HG02938 (cell line): ENCODE data around the gene ZNF564.
A peak's percentile ranks its signal among the peaks of the same experiment; 100 is the strongest.
"Not testable (repeated sequence)": the region's sequence is repeated elsewhere in the genome, so short reads cannot be mapped to it uniquely, and the experiment has no call there.

Experiments used
- ATAC-seq: cut with Tn5 transposase; IDR thresholded peaks from one replicate; pipeline ENCODE4 v1.9.1; 2021; ENCODE audit warnings: mild to moderate bottlenecking, moderate library complexity; ENCODE audit not compliant: unreplicated experiment

Gene ZNF564

GRCh38 chr19:12513531-12514061 lies 37.7 kb downstream of the ZNF564 start:
- ATAC-seq = no peak

DNA sequence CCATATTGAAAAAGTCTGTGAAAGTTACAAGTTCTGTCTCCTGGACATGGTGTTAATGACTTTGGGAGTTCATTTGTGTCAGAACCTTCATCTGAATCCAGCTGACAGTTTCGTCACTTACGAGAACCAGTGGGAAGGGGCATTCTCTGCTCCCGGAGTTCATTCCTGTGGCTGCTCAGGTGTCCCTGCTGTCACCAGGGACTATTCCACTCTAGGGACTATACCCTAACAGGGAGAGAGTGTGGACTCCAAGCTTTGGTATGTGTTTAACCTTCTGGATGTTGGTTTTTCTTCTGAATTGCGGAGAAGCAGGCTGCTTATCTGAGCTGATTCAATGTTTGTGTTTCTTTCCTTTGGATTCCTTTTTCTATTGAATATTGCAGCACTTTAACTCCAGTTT lies 54.2 kb downstream of the ZNF564 start:
- ATAC-seq = no peak

DNA sequence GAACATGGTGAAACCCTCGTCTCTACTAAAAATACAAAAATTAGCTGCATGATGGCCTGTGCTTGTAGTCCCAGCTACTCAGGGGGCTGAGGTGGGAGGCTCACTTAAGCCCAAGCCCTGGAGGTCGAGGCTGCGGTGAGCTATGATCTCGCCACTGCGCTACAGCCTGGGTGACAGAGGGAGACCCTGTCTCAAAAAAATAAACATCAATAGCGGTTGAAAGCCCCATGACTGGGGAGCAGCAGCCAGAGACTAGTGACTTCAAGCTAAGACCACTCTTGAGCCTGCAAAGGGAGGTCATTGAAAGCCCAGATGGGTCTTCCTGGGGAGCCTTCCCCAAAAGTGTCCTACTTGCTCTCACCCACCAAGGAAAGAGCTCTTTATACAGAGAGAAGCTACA lies 54.8 kb downstream of the ZNF564 start:
- no peak for ATAC-seq

DNA sequence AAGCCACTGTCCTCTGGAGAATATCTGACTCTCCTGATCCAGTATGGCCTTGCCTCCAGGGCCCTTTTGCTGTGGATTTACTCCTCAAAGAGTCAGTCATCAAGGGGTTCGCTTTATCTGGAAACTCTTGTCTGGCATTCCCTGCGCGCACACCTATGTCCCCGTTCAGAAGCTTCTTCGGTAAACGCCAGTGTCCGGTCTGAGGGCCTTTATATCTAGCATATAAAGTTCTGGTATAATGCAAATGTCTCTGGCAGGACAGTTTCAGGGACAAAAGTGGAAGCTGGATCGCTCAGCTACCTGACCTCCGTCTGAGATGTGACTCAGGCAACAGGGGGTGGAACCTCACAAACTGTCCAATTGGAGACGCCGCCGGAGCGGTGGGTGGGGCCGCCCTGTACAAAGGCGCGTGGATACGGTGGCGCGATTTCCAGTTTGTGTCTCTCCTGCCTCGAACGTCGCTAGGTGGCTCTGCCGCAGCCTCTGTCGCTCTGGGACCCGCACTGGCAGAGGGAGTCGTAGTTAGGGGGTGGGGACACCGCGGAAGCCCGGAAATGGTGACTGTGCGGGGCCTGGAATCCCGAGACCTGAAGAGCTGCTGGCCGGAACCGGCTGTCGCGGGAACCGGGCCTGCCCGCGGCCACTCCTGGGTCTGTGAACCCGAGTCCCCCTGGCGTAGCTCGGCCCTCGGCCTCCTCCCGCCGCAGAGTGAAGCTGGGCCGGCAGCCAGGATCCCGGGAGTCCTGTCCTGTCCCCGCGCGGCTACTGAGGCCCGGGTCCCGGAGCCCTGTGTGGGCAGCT lies 56.1 kb downstream of the ZNF564 start:
- no peak for ATAC-seq

DNA sequence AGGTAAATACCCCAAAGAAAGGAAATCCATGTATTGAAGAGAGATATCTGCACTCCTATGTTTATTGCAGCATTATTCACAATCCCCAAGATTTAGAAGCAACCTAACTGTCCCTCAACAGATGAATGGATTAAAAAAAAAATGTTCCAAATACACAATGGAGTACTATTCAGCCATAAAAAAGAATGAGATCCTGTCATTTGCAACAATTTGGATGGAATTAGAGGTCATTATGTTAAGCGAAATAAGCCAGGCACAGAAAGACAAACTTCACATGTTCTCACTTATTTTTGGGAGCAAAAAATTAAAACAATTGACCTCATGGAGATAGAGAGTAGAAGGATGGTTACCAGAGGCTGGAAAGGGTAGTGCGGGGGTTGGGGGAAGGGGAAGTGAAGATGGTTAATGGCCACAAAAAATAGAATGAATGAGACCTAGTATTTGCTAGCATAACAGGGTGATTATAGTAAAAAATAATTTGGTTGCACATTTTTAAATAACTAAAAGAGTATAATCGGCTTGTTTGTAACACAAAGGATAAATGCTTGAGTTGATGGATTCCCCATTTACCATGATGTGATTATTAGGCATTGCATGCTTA lies 56.9 kb downstream of the ZNF564 start:
- no peak for ATAC-seq

- ATAC-seq = not testable (repeated sequence)
Measured at GRCh38 chr19:12486265-12486783, 65.0 kb downstream of the ZNF564 start.

DNA sequence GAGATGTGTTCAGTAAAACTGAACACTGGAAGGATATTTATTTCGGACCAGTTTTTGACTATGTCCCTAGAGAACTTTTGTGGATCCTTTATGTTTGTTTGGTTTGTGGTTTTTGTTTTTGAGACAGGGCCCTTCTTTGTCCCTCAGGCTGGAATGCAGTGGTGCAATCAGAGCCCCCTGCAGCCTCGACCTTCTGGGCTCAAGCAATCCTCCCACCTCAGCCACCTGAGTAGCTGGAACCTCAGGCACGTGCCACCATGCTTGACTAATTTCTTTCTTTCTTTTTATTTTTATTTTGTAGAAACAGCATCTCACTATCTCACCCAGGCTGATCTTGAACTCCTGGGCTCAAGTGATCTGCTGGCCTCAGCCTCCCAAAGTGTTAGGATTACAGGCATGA lies 65.7 kb downstream of the ZNF564 start:
- ATAC-seq = no peak

- no peak for ATAC-seq
Measured at GRCh38 chr19:12485052-12485416, 66.2 kb downstream of the ZNF564 start.

GRCh38 chr19:12484371-12485051 lies 66.8 kb downstream of the ZNF564 start, which contains the start of gene ZNF709:
TSS of gene ZNF709 (minus strand) at chr19:12484816. CDS start at chr19:12484657, 159 bp downstream.
- ATAC-seq = peak; percentile 73

DNA sequence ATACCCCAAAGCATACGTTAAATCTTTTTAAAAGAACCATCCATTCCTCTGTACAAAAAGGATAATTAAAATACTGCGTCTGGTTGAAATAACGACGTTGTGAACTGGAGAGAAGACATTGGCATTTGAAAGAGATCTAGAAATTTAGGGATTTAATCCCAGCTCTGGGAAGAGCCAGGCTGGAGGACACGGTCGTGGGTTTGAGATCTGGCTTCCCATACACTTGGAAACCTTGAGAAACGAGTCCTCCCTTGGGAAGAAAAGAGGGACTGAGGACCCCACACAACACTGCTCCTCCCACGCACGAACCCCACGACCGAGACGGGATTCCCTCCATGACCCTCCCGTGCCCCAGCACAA lies 67.3 kb downstream of the ZNF564 start:
- no peak for ATAC-seq

DNA sequence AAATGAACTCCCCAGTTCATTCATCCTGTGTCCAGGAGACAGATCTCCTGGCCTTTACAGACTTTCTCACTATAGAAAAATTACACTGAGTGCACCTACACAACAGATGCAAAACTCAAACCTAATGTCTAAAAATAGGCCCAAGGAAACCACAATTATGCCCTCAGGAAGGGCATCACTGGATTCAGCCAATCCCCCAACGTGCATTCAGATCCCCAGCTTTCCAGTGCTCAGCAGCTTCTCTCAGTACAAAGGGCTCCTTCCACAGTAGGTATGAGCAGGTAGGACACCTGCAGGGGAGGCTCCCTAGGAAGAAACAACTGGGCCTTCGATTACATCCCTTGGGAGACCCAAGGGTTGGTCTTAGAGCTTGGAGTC lies 68.8 kb downstream of the ZNF564 start:
- no peak for ATAC-seq

DNA sequence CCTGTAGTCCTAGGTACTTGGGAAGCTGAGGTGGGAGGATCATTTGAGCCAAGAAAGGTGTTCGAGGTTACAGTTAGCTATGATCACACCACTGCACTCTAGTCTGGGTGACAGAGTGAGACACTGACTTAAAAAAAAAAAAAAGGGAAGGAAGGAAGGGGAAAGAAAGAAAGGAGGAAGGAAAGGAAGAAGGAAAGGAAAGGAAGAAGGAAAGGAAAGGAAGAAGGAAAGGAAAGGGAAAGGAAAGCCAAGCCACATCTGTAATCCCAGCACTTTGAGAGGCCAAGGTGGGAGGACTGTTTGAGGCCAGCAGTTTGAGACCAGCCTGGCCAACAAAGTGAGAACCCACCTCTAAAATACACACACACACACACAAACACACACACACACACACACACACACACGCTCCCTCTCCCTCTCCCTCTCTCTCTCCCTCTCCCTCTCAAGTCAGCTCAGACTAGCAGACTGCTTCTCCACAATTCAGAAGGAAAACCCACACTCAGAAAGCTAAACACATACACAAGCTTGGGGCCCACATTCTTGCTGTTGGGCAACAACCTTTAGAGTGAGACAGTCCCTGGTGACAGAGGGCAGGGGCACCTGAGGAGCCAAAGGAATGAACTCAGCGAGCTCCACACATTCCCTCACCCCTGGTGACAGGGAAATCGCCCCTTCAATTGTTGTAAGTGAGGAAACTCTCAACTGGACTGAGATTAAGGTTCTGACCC lies 69.3 kb downstream of the ZNF564 start:
- no peak for ATAC-seq

DNA sequence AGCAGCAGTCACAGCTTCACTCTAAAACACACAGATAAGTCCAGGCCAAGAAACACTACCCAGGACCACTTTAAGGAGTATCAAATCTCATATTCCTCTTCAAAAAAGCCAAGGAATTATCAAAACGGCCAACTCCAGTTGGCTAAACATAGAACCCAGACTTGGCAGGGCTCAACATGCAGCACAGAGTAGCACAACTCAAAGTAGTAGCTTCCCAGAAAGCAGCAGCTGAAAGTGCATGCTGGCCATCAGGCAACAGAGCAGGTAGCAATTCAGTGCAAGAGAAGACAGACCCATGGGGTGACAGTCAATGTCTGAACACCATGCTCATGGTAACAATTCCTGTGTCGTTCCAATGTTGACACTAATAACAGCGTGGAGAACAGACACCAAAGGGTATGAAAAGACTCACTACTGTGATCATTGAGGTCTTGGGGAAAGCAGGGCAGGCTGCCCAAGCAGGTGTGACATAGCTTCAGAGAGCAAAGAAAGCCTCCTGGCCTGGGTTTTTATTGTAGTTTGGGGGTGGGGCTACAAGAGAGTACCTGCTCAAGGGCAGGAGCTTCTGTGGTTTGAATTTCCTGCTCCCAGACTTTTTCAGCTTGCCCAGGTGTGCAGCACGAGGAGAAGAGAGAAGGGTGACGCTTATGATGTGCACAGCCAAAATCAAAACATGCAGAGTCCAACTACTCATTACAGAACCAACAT lies 72.9 kb downstream of the ZNF564 start:
- no peak for ATAC-seq
